H9 (cell line): ENCODE results near the gene KDM4C. TPM values are rescaled to one million over a fixed set of nuclear protein-coding genes. Genes with fewer than 3 reads are reported as not detected.

Experiments
- DNase-seq: peaks from one replicate; pipeline ENCODE4 v3.0.0-alpha.2; 2017
- H2AFZ ChIP-seq: one replicate; pipeline ENCODE4 v1.6.1; 2013; ENCODE audit warnings: mild to moderate bottlenecking, low read length, control low read depth, moderate library complexity
- H2AK5ac ChIP-seq: 2 replicates; pipeline ENCODE4 v1.6.1; 2013; ENCODE audit warnings: low read length, control low read depth, mixed read lengths; ENCODE audit not compliant: insufficient read length
- H2BK120ac ChIP-seq: one replicate; pipeline ENCODE4 v1.6.1; 2013; ENCODE audit warnings: low read depth, mild to moderate bottlenecking, low read length, control low read depth, inconsistent platforms; ENCODE audit not compliant: poor library complexity, severe bottlenecking
- H2BK12ac ChIP-seq: 2 replicates; pipeline ENCODE4 v1.6.1; 2013; ENCODE audit warnings: low read length, control low read depth, mixed read lengths, low read depth; ENCODE audit not compliant: insufficient read length
- H2BK15ac ChIP-seq: 2 replicates; pipeline ENCODE4 v1.6.1; 2013; ENCODE audit warnings: low read depth, low read length, control low read depth
- H2BK20ac ChIP-seq: one replicate; pipeline ENCODE4 v1.6.1; 2013; ENCODE audit warnings: low read depth, mild to moderate bottlenecking, low read length, control low read depth, inconsistent platforms; ENCODE audit not compliant: poor library complexity, severe bottlenecking
- H2BK5ac ChIP-seq: 2 replicates; pipeline ENCODE4 v1.6.1; 2013; ENCODE audit warnings: low read length, control low read depth, mixed read lengths; ENCODE audit not compliant: insufficient read length
- H3K14ac ChIP-seq: 2 replicates; pipeline ENCODE4 v1.6.1; 2013; ENCODE audit warnings: low read length, control low read depth; ENCODE audit not compliant: insufficient read depth
- H3K18ac ChIP-seq: 2 replicates; pipeline ENCODE4 v1.6.1; 2013; ENCODE audit warnings: low read depth, mild to moderate bottlenecking, mixed read lengths, low read length, control low read depth; ENCODE audit not compliant: insufficient read length
- H3K23ac ChIP-seq: 2 replicates; pipeline ENCODE4 v1.6.1; 2013; ENCODE audit warnings: low read length, control low read depth, mixed read lengths, low read depth; ENCODE audit not compliant: insufficient read length
- H3K23me2 ChIP-seq: 2 replicates; pipeline ENCODE4 v1.6.1; 2013; ENCODE audit warnings: low read depth, mild to moderate bottlenecking, mixed read lengths, low read length, control low read depth; ENCODE audit not compliant: insufficient read length, poor library complexity, severe bottlenecking
- H3K27ac ChIP-seq: 2 replicates; pipeline ENCODE4 v1.5.1; 2013; ENCODE audit warnings: low read length, control low read depth, mixed read lengths, low read depth; ENCODE audit not compliant: insufficient read length
- H3K27me3 ChIP-seq: 2 replicates; pipeline ENCODE4 v1.6.1; 2013; ENCODE audit warnings: low read length, control low read depth, inconsistent platforms; ENCODE audit not compliant: insufficient read depth
- H3K4ac ChIP-seq: 2 replicates; pipeline ENCODE4 v1.6.1; 2013; ENCODE audit warnings: low read depth, mild to moderate bottlenecking, control low read depth, inconsistent platforms, low read length, moderate library complexity
- H3K4me1 ChIP-seq: 2 replicates; pipeline ENCODE4 v1.6.1; 2013; ENCODE audit warnings: low read length, control low read depth, inconsistent platforms; ENCODE audit not compliant: insufficient read depth
- H3K4me2 ChIP-seq: 2 replicates; pipeline ENCODE4 v1.6.1; 2013; ENCODE audit warnings: low read length, control low read depth, mixed read lengths; ENCODE audit not compliant: insufficient read length, insufficient read depth
- H3K56ac ChIP-seq: 2 replicates; pipeline ENCODE4 v1.6.1; 2013; ENCODE audit warnings: low read depth, mild to moderate bottlenecking, mixed read lengths, low read length, control low read depth; ENCODE audit not compliant: insufficient read length
- H3K79me1 ChIP-seq: 2 replicates; pipeline ENCODE4 v1.6.1; 2013; ENCODE audit warnings: low read depth, mild to moderate bottlenecking, moderate library complexity, low read length, control low read depth, inconsistent platforms; ENCODE audit not compliant: insufficient read depth, poor library complexity, severe bottlenecking
- H3K79me2 ChIP-seq: 2 replicates; pipeline ENCODE4 v1.6.1; 2013; ENCODE audit warnings: low read length, control low read depth, inconsistent platforms; ENCODE audit not compliant: insufficient read depth
- H3K9ac ChIP-seq: 2 replicates; pipeline ENCODE4 v1.6.1; 2013; ENCODE audit warnings: low read length, control low read depth, mixed read lengths; ENCODE audit not compliant: insufficient read length; ENCODE audit errors: extremely low read depth
- H3K9me3 ChIP-seq: one replicate; pipeline ENCODE4 v1.6.1; 2013; ENCODE audit warnings: low read depth, low read length, inconsistent platforms; ENCODE audit not compliant: control insufficient read depth
- H3T11ph ChIP-seq: one replicate; pipeline ENCODE4 v1.6.1; 2013; ENCODE audit warnings: mild to moderate bottlenecking, low read length, control low read depth, inconsistent platforms
- H4K20me1 ChIP-seq: one replicate; pipeline ENCODE4 v1.6.1; 2013; ENCODE audit not compliant: control insufficient read depth, insufficient read length, insufficient read depth
- H4K5ac ChIP-seq: 2 replicates; pipeline ENCODE4 v1.6.1; 2013; ENCODE audit warnings: low read depth, mild to moderate bottlenecking, mixed read lengths, low read length, control low read depth; ENCODE audit not compliant: insufficient read length
- H4K8ac ChIP-seq: replicated peaks from 2 replicates; pipeline ENCODE4 v1.6.1; 2013; ENCODE audit warnings: low read length, control low read depth, mixed read lengths, low read depth; ENCODE audit not compliant: insufficient read length
- H4K91ac ChIP-seq: 2 replicates; pipeline ENCODE4 v1.6.1; 2013; ENCODE audit warnings: low read depth, mild to moderate bottlenecking, moderate library complexity, mixed read lengths, low read length, control low read depth; ENCODE audit not compliant: insufficient read length
- H3K27ac Mint-ChIP-seq, 3 experiments: 2 replicates in 2 of 3; 3 replicates in 1 of 3; pipeline ENCODE4 v1.8.0; 2020 to 2021; ENCODE audit warnings: mixed read lengths in 3 of 3, mild to moderate bottlenecking in 1 of 3, moderate library complexity in 1 of 3
- H3K27me3 Mint-ChIP-seq: 2 replicates; pipeline ENCODE4 v1.8.0; 2021; ENCODE audit warnings: low read depth, mild to moderate bottlenecking, moderate library complexity, mixed read lengths
- H3K36me3 Mint-ChIP-seq, 3 experiments: 2 replicates in 2 of 3; 3 replicates in 1 of 3; pipeline ENCODE4 v1.8.0; 2020 to 2021; ENCODE audit warnings: low read depth in 3 of 3, mixed read lengths in 3 of 3; ENCODE audit not compliant: insufficient read depth in 1 of 3
- H3K4me1 Mint-ChIP-seq, 2 experiments: 2 replicates each; pipeline ENCODE4 v1.8.0; 2020; ENCODE audit warnings: mixed read lengths in 2 of 2
- H3K4me3 Mint-ChIP-seq, 2 experiments: 2 replicates in 1 of 2; 3 replicates in 1 of 2; pipeline ENCODE4 v1.8.0; 2020 to 2021; ENCODE audit warnings: mild to moderate bottlenecking in 2 of 2, mixed read lengths in 2 of 2, moderate library complexity in 1 of 2
- H3K9me3 Mint-ChIP-seq, 2 experiments: 2 replicates in 1 of 2; 3 replicates in 1 of 2; pipeline ENCODE4 v1.8.0; 2020; ENCODE audit warnings: mild to moderate bottlenecking in 2 of 2, mixed read lengths in 2 of 2, moderate library complexity in 1 of 2
- WGBS: extraction: QIAGEN DNeasy Blood & Tissue Kit; methylation state at CpG from one replicate; pipeline ENCODE4 v1.1.7; 2013; ENCODE audit warnings: missing lambda C conversion rate, low lambda C conversion rate, mixed read lengths; ENCODE audit not compliant: insufficient read length; ENCODE audit errors: extremely low coverage; 5-methylcytosine and 5-hydroxymethylcytosine counted together
- total RNA-seq: library from RNA; stranded (reverse); gene quantifications from 2 replicates; pipeline ENCODE4 v1.2.1, GENCODE V29; 2021
- TF ChIP-seq, protein P1 (sequence below): fragments of 200-600 bp; sonication (generic); conservative IDR thresholded peaks from 3 replicates; pipeline ENCODE4 v1.8.0; 2021; ENCODE audit warnings: antibody characterized with exemption, mild to moderate bottlenecking

Gene KDM4C
- total RNA-seq, 1 experiment from 2014 or later: 24.0 TPM

DNA sequence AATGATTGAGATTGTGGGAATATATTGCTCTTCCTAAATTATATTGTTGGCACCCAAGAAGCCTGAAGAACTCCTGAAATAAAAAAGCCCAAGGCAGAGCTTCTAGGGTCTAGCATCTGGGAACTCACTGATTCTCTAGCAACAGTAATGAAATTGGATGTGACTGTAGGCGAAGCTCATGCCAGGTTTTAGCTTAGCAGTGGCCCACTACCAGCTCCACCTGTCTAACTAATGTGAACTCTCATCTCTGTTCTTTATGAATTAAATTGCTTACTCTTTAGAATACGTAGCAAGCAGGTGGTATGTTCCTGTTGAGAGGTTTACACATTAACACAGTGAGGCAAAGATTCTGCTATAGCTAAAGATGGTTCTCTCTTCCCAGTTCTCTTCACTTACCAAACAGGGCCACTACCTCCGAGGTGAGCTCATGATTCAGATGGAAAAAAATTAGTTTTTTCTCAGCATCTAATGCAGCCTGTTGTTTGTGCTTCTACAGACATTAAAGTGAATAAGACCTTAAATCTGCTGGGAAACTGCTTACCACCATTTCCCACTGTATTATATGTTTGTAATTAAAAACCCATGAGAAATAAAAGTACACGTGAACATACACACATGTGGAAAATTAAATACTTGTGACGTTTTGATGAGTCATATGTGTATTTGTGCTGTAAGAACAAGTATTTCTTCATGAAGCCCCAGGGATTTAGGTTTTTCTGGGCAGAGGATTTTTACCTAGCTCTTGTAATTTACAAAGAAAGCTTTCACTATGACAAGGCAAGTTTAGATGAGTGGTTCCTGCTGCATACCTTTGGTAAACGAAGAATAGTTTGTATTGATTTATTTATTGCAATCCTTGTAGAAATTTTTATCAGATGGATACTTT lies 360.1 kb downstream of the KDM4C start:
- no peak overlapping the region for H3K27ac Mint-ChIP-seq
- Histone ChIP-seq H2BK120ac (no peak overlapping the region), H2AK5ac (no peak overlapping the region), H2AFZ (no peak overlapping the region), H3K4me2 (no peak overlapping the region), H3K56ac (no peak overlapping the region), H2BK12ac (no peak overlapping the region), H3K79me1 (no peaks in the 10 kb centered on the region), H3K4ac (no peak overlapping the region), H3K14ac (no peak overlapping the region), H2BK20ac (no peak overlapping the region), H4K5ac (no peak overlapping the region), H4K8ac (no peak overlapping the region), H3T11ph (no peak overlapping the region), H4K20me1 (no peaks in the 10 kb centered on the region), H3K23me2 (no peaks in the 10 kb centered on the region), H3K23ac (no peak overlapping the region), H3K18ac (no peak overlapping the region), H2BK5ac (no peak overlapping the region), H3K79me2 (no peaks in the 10 kb centered on the region), H3K27ac (no peak overlapping the region), H3K9me3 (no peaks in the 10 kb centered on the region), H3K4me1 (no peaks in the 10 kb centered on the region; the same call in 1 of the 2 replicates), H3K27me3 (no peaks in the 10 kb centered on the region), H2BK15ac (no peak overlapping the region), H4K91ac (no peak overlapping the region), H3K9ac (no peak overlapping the region)
- H3K27me3 Mint-ChIP-seq: no peaks in the 10 kb centered on the region
- H3K9me3 Mint-ChIP-seq: no peaks in the 10 kb centered on the region
- peaks cover 5% of the 10 kb centered on the region in 2 experiments for H3K4me1 Mint-ChIP-seq
- no peak overlapping the region for H3K4me3 Mint-ChIP-seq
- H3K36me3 Mint-ChIP-seq: no peaks in the 10 kb centered on the region
- TF ChIP-seq, protein P1, sequence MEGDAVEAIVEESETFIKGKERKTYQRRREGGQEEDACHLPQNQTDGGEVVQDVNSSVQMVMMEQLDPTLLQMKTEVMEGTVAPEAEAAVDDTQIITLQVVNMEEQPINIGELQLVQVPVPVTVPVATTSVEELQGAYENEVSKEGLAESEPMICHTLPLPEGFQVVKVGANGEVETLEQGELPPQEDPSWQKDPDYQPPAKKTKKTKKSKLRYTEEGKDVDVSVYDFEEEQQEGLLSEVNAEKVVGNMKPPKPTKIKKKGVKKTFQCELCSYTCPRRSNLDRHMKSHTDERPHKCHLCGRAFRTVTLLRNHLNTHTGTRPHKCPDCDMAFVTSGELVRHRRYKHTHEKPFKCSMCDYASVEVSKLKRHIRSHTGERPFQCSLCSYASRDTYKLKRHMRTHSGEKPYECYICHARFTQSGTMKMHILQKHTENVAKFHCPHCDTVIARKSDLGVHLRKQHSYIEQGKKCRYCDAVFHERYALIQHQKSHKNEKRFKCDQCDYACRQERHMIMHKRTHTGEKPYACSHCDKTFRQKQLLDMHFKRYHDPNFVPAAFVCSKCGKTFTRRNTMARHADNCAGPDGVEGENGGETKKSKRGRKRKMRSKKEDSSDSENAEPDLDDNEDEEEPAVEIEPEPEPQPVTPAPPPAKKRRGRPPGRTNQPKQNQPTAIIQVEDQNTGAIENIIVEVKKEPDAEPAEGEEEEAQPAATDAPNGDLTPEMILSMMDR: no peak
- DNase-seq: no peak
- WGBS: no CpG with 5 or more reads among the region's 6 CpGs
